Fibroblast of the aortic adventitia (primary cell): ENCODE measurements around the gene RNF187. TPM values are rescaled to one million over a fixed set of nuclear protein-coding genes. Genes with fewer than 3 reads are reported as not detected.
"Not testable (repeated sequence)": the region's sequence is repeated elsewhere in the genome, so short reads cannot be mapped to it uniquely, and the experiment has no call there.

ENCODE experiments used
- DNase-seq: peaks from one replicate; pipeline ENCODE4 v3.0.0-alpha.2; 2010; ENCODE audit warnings: low read depth
- H3K4me3 ChIP-seq: 2 replicates; pipeline ENCODE4 v1.5.1; 2011; ENCODE audit warnings: low read depth, mild to moderate bottlenecking, control low read depth, low read length, moderate library complexity
- CTCF ChIP-seq: IDR thresholded peaks from 2 replicates; pipeline ENCODE4 v1.5.1; 2011; ENCODE audit warnings: mild to moderate bottlenecking, low read length, control low read depth, inconsistent platforms; ENCODE audit not compliant: insufficient read depth
- total RNA-seq: library from RNA; depleted of rRNA; stranded (reverse); fragments of >200 nt; gene quantifications from 2 replicates; pipeline ENCODE4 v1.2.3, GENCODE V29; 2012; ENCODE audit warnings: low replicate concordance

RNF187 gene
- total RNA-seq, 1 donor: 39.8 TPM

- TF ChIP-seq CTCF: no peak
- H3K4me3 ChIP-seq: no peak overlapping the region
- DNase-seq: no peak
Observed at GRCh38 chr1:228465141-228465540, 22.0 kb upstream of the RNF187 start.

GRCh38 chr1:228465571-228466146 is 21.5 kb upstream of the RNF187 start:
- no peak for TF ChIP-seq CTCF
- no peak overlapping the region for H3K4me3 ChIP-seq
- DNase-seq: no peak

GRCh38 chr1:228468188-228468587 is 19.0 kb upstream of the RNF187 start:
- not testable (repeated sequence) for DNase-seq, H3K4me3 ChIP-seq

GRCh38 chr1:228469413-228470162 is 17.6 kb upstream of the RNF187 start:
- H3K4me3 ChIP-seq: no peak overlapping the region
- no peak for DNase-seq
- TF ChIP-seq CTCF: no peak

- H3K4me3 ChIP-seq: no peak overlapping the region
- DNase-seq: no peak
- TF ChIP-seq CTCF: no peak
Observed at GRCh38 chr1:228471154-228471761, 15.9 kb upstream of the RNF187 start.

GRCh38 chr1:228471762-228472398 is 15.3 kb upstream of the RNF187 start:
- no peak overlapping the region for H3K4me3 ChIP-seq
- peak; percentile 62 for TF ChIP-seq CTCF
- peak; percentile 65 for DNase-seq

- no peak for DNase-seq
- TF ChIP-seq CTCF: no peak
Observed at GRCh38 chr1:228472655-228473054, 14.5 kb upstream of the RNF187 start.

More at GRCh38 chr1:228472655-228473054, 14.5 kb upstream of the RNF187 start:
- H3K4me3 ChIP-seq: no peak overlapping the region
